ENCODE measurements around the gene TIAM1.
A peak's percentile ranks its signal among the peaks of the same experiment; 100 is the strongest.

TIAM1 gene

GRCh38 chr21:31156662-31157061, 187.4 kb downstream of the TIAM1 start:
- H3K27ac Mint-ChIP-seq = no peak overlapping the region
- no peak for DNase-seq (ENCODE audit: low spot score)
- peaks cover 18% of the 10 kb centered on the region for H3K9me3 Mint-ChIP-seq
- no peak overlapping the region for H3K4me3 Mint-ChIP-seq
- peaks cover 35% of the 10 kb centered on the region for H3K4me1 Mint-ChIP-seq (ENCODE audit: low read depth)
- H3K36me3 Mint-ChIP-seq (ENCODE audit: low read depth) = peaks cover 58% of the 10 kb centered on the region
- H3K27me3 Mint-ChIP-seq (ENCODE audit: low read depth) = no peaks in the 10 kb centered on the region

- Mint-ChIP-seq H3K9me3 (peaks cover 18% of the 10 kb centered on the region), H3K4me1 (ENCODE audit: low read depth) (peaks cover 36% of the 10 kb centered on the region), H3K36me3 (ENCODE audit: low read depth) (peaks cover 62% of the 10 kb centered on the region), H3K27me3 (ENCODE audit: low read depth) (no peaks in the 10 kb centered on the region), H3K4me3 (no peak overlapping the region), H3K27ac (no peak overlapping the region)
- DNase-seq (ENCODE audit: low spot score) = no peak
Measured at GRCh38 chr21:31156169-31156568, 187.9 kb downstream of the TIAM1 start.

- DNase-seq (ENCODE audit: low spot score) = no peak
- peaks cover 39% of the 10 kb centered on the region for H3K4me1 Mint-ChIP-seq (ENCODE audit: low read depth)
Measured at GRCh38 chr21:31151156-31152045, 192.7 kb downstream of the TIAM1 start.

DNA sequence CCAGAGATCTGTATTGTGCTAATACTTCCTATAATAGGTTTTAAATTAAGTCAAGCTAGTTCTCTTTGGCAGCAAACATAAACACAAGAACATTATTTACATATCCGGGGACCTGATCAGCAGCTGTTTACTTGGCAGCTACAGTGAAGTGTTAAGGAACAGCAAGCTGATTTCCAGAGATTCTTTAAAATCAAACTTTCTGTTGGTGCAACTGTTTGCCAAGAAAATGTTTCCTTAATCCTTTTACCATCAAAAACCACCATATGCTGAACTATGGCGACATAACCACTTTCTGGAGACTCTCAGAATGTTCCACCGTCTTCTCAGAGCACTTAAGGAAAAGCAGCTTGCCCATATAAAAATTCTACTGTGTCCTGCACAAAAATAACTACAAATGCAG, 198.8 kb downstream of the TIAM1 start:
- H3K9me3 Mint-ChIP-seq = peaks cover 4% of the 10 kb centered on the region
- DNase-seq (ENCODE audit: low spot score) = no peak
- no peaks in the 10 kb centered on the region for H3K27me3 Mint-ChIP-seq (ENCODE audit: low read depth)
- H3K27ac Mint-ChIP-seq = no peak overlapping the region
- peaks cover 22% of the 10 kb centered on the region for H3K4me1 Mint-ChIP-seq (ENCODE audit: low read depth)
- no peak overlapping the region for H3K4me3 Mint-ChIP-seq
- H3K36me3 Mint-ChIP-seq (ENCODE audit: low read depth) = peaks cover 53% of the 10 kb centered on the region

More at GRCh38 chr21:31151156-31152045, 192.7 kb downstream of the TIAM1 start:
- H3K36me3 Mint-ChIP-seq (ENCODE audit: low read depth) = peaks cover 74% of the 10 kb centered on the region
- H3K9me3 Mint-ChIP-seq = peaks cover 9% of the 10 kb centered on the region
- H3K27ac Mint-ChIP-seq = peak overlapping the region; percentile 4
- H3K27me3 Mint-ChIP-seq (ENCODE audit: low read depth) = no peaks in the 10 kb centered on the region
- no peak overlapping the region for H3K4me3 Mint-ChIP-seq

GRCh38 chr21:31143036-31143435, 201.0 kb downstream of the TIAM1 start:
- no peak overlapping the region for H3K27ac Mint-ChIP-seq
- H3K9me3 Mint-ChIP-seq = no peaks in the 10 kb centered on the region
- no peak for DNase-seq (ENCODE audit: low spot score)
- no peaks in the 10 kb centered on the region for H3K27me3 Mint-ChIP-seq (ENCODE audit: low read depth)
- peaks cover 43% of the 10 kb centered on the region for H3K36me3 Mint-ChIP-seq (ENCODE audit: low read depth)
- H3K4me1 Mint-ChIP-seq (ENCODE audit: low read depth) = peaks cover 23% of the 10 kb centered on the region
- H3K4me3 Mint-ChIP-seq = no peak overlapping the region

- Mint-ChIP-seq H3K9me3 (no peaks in the 10 kb centered on the region), H3K27ac (no peak overlapping the region), H3K36me3 (ENCODE audit: low read depth) (peaks cover 42% of the 10 kb centered on the region), H3K4me3 (no peak overlapping the region), H3K27me3 (ENCODE audit: low read depth) (no peaks in the 10 kb centered on the region), H3K4me1 (ENCODE audit: low read depth) (peaks cover 24% of the 10 kb centered on the region)
- no peak for DNase-seq (ENCODE audit: low spot score)
Measured at GRCh38 chr21:31142600-31142999, 201.5 kb downstream of the TIAM1 start.

GRCh38 chr21:31141389-31142000, 202.6 kb downstream of the TIAM1 start:
- Mint-ChIP-seq H3K27ac (no peak overlapping the region), H3K9me3 (no peaks in the 10 kb centered on the region), H3K4me3 (no peak overlapping the region), H3K27me3 (ENCODE audit: low read depth) (no peaks in the 10 kb centered on the region), H3K4me1 (ENCODE audit: low read depth) (peaks cover 27% of the 10 kb centered on the region), H3K36me3 (ENCODE audit: low read depth) (peaks cover 45% of the 10 kb centered on the region)
- DNase-seq (ENCODE audit: low spot score) = no peak

GRCh38 chr21:31140676-31141075, 203.4 kb downstream of the TIAM1 start:
- Mint-ChIP-seq H3K4me3 (no peak overlapping the region), H3K27me3 (ENCODE audit: low read depth) (no peaks in the 10 kb centered on the region), H3K4me1 (ENCODE audit: low read depth) (peaks cover 29% of the 10 kb centered on the region), H3K36me3 (ENCODE audit: low read depth) (peaks cover 49% of the 10 kb centered on the region), H3K27ac (no peak overlapping the region), H3K9me3 (no peaks in the 10 kb centered on the region)
- no peak for DNase-seq (ENCODE audit: low spot score)

DNA sequence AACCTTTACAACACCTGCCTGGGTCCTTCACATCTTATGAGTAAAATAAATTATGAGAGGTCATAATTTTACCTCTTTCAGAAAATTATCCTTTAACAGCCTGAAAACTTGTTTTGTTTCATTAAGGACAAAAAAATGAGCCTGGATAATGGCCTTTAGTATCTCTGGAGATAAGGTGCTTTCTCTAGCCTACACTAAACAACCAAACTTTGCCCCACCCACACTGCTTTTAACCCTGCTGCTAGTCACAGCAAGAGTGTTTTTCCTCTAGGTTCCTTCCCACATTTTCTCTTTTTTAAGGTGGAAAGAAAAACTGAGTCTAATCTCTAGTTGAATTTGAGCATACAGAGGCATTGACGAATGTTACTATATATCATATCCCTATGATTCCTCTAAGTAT, 204.0 kb downstream of the TIAM1 start:
- Mint-ChIP-seq H3K4me3 (no peak overlapping the region), H3K36me3 (ENCODE audit: low read depth) (peaks cover 49% of the 10 kb centered on the region), H3K27me3 (ENCODE audit: low read depth) (no peaks in the 10 kb centered on the region), H3K9me3 (no peaks in the 10 kb centered on the region), H3K4me1 (ENCODE audit: low read depth) (peaks cover 32% of the 10 kb centered on the region), H3K27ac (no peak overlapping the region)
- DNase-seq (ENCODE audit: low spot score) = no peak

GRCh38 chr21:31137960-31138359, 206.1 kb downstream of the TIAM1 start:
- peaks cover 50% of the 10 kb centered on the region for H3K4me1 Mint-ChIP-seq (ENCODE audit: low read depth)
- no peak overlapping the region for H3K4me3 Mint-ChIP-seq
- no peak overlapping the region for H3K27ac Mint-ChIP-seq
- DNase-seq (ENCODE audit: low spot score) = no peak
- peaks cover 61% of the 10 kb centered on the region for H3K36me3 Mint-ChIP-seq (ENCODE audit: low read depth)
- no peaks in the 10 kb centered on the region for H3K27me3 Mint-ChIP-seq (ENCODE audit: low read depth)
- no peaks in the 10 kb centered on the region for H3K9me3 Mint-ChIP-seq

- no peak for DNase-seq (ENCODE audit: low spot score)
- H3K27me3 Mint-ChIP-seq (ENCODE audit: low read depth) = no peaks in the 10 kb centered on the region
Measured at GRCh38 chr21:31136891-31137290, 207.2 kb downstream of the TIAM1 start.

DNA sequence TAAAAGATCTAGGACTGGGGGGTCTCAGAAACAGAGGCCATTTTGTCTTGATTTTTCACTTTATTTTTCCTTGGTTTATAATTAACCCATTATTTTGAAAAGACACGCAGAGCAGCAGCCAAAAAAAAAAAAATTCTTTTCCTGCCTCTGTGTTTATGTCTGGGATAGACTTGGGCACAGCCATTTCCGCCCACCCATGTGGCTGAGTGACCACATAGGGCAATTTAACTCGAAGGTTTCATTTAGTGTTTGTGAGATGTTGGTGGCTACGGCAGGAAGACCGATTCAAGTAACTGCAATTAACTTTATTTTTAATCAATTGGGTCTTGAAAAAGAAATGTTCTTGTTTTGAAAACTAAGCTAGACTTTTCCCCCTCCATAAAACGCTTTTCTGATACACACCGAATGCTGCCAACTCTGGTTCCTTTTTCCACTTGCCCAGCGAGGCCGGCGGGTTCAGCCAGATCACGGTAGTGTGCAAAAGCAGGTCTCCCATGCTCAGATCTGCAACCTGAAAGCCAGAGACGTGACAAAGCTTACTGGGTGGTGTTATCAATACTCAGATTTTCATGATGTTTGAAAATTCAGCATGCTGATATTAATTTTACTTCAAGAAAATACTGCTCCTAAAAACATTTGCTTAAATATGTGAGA, 208.4 kb downstream of the TIAM1 start:
- no peak overlapping the region for H3K27ac Mint-ChIP-seq
- H3K27me3 Mint-ChIP-seq (ENCODE audit: low read depth) = no peaks in the 10 kb centered on the region
- no peak overlapping the region for H3K4me3 Mint-ChIP-seq
- H3K4me1 Mint-ChIP-seq (ENCODE audit: low read depth) = peaks cover 66% of the 10 kb centered on the region
- H3K36me3 Mint-ChIP-seq (ENCODE audit: low read depth) = peaks cover 74% of the 10 kb centered on the region
- no peaks in the 10 kb centered on the region for H3K9me3 Mint-ChIP-seq
- no peak for DNase-seq (ENCODE audit: low spot score)

More at GRCh38 chr21:31136891-31137290, 207.2 kb downstream of the TIAM1 start:
- Mint-ChIP-seq H3K27ac (no peak overlapping the region), H3K36me3 (ENCODE audit: low read depth) (peaks cover 69% of the 10 kb centered on the region), H3K4me1 (ENCODE audit: low read depth) (peaks cover 54% of the 10 kb centered on the region), H3K9me3 (no peaks in the 10 kb centered on the region), H3K4me3 (no peak overlapping the region)

GRCh38 chr21:31133243-31133830, 210.7 kb downstream of the TIAM1 start:
- H3K9me3 Mint-ChIP-seq = no peaks in the 10 kb centered on the region
- DNase-seq (ENCODE audit: low spot score) = peak; percentile 18
- H3K4me1 Mint-ChIP-seq (ENCODE audit: low read depth) = peaks cover 71% of the 10 kb centered on the region
- H3K4me3 Mint-ChIP-seq = peak overlapping the region; percentile 82
- H3K27ac Mint-ChIP-seq = peak overlapping the region; percentile 94
- peaks cover 83% of the 10 kb centered on the region for H3K36me3 Mint-ChIP-seq (ENCODE audit: low read depth)
- no peaks in the 10 kb centered on the region for H3K27me3 Mint-ChIP-seq (ENCODE audit: low read depth)
